DMS114 treated with DMSO at 0.1 percent for 48 hours (cell line): Measurements from ENCODE around the gene TMC5.

Source experiments
- DNase-seq: peaks from one replicate; lab custom pipeline; 2025; ENCODE audit not compliant: unreplicated experiment; lab: John Stamatoyannopoulos, UW

The TMC5 gene

DNA sequence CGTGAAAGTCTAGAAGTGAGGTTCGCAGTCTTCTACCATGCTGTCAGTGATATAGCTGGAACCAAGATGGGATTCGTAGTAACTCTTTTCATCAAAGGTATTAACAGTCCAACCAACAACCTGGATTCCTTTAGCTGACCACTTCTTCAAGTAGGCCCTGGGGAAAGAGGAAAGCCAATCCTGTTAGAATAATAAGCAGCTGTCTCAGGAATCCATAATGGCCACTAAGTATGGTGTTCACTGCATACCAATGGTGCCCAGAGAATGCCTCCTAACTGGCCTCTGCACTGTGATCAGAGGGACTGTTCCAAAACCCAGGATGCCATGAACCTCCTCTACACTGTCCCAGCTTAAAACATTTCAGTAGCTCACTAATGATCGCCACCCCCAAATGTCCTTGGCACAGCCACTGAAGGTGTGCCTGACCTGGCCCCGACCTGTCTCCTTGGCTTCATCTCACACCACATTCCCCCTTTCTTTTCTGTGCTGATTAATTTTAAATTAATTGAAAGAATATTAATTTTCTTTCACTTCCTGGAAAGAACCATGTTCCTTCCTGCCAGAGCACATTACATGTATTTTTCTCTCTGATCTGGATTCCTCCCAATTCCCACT lies 85.9 kb downstream of the TMC5 start:
- DNase-seq, result no peak

DNA sequence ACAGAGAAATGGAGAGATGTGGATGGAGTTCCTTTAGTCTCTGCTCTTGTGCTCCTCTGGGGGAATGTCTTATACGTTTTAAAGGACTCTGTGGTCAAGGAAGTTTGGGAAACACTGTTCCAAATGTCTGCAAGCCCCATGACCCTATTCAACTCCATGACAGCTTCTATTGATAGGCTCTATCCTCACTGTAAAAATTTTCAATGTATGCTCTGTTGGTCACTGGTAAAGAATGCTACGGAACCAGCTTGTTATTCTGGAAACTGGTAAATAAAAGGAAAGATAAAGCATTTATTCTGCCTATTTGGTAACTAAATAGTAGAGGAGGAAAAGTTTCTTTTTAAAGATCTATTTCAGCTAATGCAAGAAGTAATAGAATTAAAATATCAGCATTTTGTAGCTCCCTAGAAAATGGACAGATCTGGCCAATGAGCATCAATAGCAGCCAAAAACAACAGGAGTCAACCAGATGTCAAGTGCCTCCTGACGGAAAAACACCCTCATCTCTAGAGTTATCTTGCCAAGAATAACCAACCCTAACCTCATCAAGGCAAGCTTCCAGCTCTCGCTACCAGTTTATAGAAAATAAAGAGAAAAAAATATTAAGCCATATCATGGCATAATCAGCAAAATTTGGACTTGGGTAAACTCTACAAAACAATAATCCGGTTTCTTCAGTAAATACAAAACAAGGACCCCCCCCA lies 88.1 kb downstream of the TMC5 start:
- DNase-seq, result no peak

- DNase-seq, result no peak
Measured at GRCh38 chr16:19506965-19507364, 89.3 kb downstream of the TMC5 start.

GRCh38 chr16:19507867-19508266 lies 90.2 kb downstream of the TMC5 start:
- DNase-seq, result no peak

DNA sequence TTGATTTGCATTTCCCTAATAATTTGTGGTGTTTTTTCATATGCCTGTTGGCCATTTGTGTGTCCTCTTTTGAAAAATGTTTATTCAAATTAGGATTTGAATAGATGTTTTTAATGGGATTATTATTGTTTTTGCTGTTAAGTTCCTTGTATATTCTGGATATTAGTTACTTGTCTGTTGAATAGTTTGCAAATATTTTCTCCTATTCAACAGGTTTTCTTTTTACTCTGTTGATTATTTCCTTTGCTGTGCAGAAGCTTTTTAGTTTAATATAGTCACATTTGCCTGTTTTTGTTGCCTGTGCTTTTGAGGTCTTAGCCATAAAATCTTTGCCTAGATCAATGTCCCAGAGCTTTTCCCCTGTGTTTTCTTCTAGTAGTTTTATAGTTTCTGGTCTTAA lies 94.6 kb downstream of the TMC5 start:
- no peak for DNase-seq

DNA sequence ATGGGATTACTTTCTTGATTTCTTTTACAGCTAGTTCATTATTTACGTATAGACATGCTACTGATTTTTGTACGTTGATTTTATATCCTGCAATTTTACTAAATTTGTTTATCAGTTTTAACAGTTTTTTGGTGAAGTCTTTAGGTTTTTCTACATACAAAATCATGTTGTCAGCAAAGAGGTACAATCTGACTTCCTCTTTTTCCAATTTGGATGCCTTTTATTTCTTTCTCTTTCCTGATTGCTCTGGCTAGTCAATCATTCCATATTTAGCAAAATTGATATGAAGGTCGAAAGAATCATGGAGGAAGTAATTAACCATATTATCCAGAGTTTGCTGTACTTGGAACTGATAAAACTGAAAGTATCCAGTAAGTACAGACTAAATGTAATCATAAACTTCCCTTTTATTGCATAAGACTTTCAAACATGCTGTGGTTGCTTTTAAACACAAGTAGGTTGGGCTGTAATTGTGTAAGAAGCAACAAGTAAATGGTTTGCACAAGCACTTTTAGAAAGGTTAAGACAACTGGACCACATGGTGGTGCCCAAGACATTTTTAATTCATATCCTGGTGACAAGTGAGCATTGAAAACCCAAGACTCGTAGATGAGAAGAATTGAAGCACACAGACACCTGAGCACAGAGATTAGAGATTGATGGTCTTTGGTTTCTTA lies 95.8 kb downstream of the TMC5 start:
- DNase-seq, result no peak

DNA sequence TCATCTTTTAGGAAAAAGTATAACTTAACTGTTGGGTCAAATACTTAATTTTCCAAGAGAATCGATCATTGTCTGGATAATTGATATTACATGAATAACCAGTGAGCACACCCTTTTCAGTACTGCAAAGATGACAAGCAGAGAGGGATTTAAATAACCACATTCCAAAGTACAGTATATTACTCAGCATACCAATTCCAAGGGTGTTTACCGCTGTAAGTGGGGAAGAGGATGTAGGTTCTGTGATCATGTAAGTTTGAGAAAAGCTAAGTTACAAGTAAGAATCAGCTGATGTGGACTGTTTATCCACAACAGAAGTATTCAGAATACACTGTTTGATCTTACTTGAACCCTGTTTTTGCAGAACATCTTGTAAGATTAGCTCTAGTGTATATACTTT lies 98.1 kb downstream of the TMC5 start:
- DNase-seq, result no peak

DNA sequence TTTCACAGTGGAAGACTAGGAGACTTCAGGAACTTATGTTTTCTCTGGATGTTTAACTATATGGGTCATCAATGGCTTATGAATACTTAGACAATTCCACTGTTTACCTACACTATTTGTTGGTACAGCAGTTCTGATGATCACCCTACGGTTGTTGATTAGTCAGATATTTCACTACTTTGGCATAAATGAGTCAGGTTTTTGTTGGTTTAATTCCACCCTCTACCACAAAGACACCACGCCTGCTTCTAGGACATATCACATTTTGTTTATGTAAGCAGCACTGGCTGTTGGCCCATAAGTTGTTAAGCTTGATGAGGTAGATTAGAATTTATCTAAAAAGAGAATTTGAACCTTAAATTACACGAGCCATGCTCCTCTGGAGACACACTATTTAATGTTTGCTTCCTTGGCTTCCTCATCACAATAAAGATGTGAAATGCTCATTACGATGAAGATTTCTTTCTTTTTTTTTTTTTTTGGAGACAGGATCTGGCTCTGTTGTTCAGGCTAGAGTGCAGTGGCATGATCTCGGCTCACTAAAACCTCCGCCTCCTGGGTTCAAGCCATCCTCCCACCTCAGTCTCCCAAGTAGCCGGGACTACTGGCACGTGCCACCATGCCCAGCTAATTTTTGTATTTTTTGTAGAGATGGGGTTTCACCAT lies 99.9 kb downstream of the TMC5 start:
- no peak for DNase-seq

DNA sequence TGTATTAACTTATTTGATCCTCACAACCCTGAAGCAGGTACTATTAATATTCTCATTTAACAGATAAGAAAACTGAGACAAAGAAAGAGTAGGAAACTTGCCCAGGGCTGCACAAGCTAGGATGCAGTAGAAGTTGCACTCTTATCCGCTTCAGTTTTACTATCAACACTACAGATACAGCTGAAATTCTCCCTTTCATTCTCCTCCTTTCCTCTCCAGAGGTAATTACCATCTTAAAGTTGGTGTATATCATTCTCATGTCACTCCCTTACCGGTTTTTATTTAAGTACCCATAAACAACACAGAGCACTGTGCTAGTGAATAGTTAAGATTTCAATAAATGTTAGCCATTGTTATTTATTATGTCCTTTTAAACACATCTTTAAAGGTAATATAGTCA lies 100.7 kb downstream of the TMC5 start:
- DNase-seq, result no peak

DNA sequence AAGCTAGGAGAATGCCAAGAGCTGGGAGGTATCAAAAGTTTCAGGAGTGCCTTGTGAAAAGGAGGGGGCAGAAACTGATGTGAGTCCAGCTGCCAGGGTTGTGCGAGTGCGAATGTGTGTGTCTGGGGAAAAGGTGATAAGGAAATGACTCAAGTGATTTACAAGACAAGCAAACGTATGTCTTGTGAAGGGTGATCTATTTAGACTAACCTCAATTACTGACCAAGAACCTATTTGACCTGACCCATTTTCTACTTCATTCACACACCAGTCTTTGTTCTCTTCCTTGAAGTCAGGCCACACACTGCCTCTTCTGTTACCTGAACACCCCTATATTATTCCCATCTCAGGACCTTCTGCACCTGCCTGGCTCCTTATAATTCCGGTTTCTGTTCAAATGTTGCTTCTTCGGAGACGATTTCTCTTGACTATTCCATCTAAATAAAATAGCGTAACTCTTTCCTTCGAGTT lies 103.2 kb downstream of the TMC5 start:
- no peak for DNase-seq

- peak; percentile 81 for DNase-seq
Measured at GRCh38 chr16:19521471-19522396, 104.1 kb downstream of the TMC5 start, which contains the start of gene GDE1. Gene GDE1 (minus strand): TSS chr16:19522098. CDS start chr16:19521964, 134 bp downstream.

DNA sequence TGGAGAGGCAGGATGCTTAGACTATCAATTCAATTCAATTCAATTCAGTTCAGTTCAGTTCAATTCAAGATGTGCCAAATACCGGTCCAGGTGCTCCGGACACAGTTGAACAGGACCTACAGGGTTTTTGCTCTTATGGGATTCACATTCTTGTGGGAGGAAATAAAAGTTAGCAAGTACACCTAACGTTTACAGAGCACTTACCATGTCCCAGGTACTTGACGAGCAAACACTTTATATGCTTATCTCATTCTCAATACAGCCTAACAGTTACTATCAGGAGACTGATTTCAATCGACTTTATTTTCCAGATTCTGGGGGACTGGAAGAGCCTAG lies 104.7 kb downstream of the TMC5 start:
- no peak for DNase-seq

- DNase-seq, result no peak
Measured at GRCh38 chr16:19522760-19523159, 105.1 kb downstream of the TMC5 start.

DNA sequence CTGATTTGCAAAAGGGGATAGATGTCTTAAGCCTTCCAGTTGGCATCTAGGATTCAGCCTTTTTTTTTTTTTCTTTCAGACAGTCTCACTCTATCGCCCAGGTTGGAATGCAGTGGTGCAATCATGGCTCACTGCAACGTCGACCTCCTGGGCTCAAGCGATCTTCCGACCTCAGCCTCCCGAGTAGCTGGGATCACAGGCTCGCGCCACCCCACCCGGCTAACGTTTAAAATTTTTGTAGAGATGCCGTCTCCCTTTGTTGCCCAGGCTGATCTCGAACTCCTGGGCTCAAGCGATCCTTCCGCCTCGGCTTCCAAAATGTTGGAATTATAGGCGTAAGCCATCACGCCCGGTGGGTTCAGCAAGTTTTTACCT lies 105.5 kb downstream of the TMC5 start:
- no peak for DNase-seq

DNA sequence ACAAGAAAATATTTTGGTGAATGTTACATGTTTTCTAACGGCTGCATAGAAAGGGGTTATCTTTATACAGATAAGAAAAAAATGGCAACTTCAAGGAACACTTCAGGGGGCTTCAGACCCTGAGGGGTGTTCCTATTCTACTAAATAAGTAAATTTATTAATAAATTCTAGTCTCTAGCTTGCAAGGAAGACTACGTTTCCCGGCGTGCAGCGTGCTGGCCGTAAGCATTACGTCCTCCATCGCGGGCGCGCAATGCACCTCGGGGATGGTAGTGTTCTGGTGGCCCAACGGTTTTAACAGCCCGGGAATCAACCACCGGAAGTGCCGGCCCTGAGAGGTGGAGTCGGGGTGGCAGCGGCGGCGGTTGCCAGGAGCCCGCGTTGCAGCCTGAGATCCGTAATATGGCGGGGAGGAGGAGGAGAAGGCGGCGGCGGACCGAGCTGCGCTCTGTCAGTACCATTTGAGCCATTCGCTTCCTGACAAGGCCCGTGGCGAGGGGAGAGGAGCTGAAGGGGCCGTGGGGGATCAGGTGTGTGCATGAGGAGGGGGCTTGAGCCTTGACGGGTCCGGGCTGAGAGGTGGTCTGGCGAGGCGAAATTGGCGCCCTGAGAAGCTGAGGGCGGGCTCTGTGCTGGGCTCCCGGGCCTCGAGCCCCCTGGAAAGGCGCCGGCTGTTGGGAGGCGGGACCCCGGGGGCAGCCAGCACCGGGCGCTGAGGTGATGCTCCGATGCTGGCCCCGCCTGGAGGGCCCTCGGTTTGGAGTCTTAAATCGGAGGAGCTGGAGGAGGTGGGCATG lies 106.1 kb downstream of the TMC5 start, which contains the start of gene CCP110:
TSS of gene CCP110 (plus strand) at position 384 of the 797 bp plus-strand sequence. CDS start 3,940 bp downstream, outside the sequence.
- DNase-seq, result peak; percentile 91

DNA sequence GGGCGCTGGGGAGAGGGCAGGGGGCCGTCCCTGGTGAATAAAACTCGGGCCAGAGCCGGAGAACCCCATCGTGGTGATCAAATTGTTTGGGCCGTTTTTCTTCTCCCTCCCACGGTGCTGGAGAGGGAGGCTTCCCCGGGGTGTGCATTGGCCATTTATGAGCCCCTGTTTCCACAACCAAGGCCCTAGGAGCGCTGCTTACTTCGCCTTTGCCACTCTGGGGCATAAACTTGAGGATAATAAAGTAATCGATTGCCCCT lies 106.6 kb downstream of the TMC5 start:
- DNase-seq, result no peak

DNA sequence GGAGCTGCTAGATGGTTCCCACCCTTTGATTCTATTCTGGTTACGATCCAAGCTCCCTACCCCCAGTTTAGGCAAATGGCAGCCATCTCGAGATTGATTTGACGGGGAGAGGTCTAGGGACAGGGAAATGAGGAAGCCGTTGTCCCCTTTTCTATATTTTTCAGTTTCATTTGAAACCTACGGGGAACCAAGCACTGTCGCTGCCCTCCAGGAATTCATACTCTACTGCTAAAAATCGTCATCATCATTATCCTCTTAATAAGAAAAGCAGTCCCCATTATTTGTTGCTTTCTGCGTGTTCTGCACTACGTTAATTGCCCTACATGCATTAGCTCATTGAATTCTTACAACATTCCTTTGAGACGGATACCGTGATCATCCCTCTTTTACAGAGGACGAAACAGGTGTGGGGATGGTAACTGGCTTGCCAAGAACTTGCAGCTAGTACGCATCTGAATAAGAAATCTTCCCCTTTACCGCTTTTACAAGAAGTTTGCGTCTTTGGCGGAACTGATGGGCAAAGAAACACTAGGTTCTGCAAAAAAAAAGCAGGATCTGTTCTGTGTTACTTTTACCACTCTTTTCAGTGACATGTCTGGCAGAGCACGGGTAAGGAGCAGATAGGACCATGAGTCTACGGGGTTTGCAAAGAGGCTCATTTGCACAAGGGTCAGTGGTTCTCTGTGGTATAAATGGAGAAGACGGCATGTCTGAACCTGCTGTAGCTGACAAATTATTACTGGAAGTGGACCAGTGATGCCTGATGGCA lies 107.1 kb downstream of the TMC5 start:
- DNase-seq, result no peak

GRCh38 chr16:19525385-19525723 lies 107.7 kb downstream of the TMC5 start:
- DNase-seq, result no peak

- no peak for DNase-seq
Measured at GRCh38 chr16:19527161-19527560, 109.5 kb downstream of the TMC5 start.
